ENCODE results near the gene SEMA3B.

DNA sequence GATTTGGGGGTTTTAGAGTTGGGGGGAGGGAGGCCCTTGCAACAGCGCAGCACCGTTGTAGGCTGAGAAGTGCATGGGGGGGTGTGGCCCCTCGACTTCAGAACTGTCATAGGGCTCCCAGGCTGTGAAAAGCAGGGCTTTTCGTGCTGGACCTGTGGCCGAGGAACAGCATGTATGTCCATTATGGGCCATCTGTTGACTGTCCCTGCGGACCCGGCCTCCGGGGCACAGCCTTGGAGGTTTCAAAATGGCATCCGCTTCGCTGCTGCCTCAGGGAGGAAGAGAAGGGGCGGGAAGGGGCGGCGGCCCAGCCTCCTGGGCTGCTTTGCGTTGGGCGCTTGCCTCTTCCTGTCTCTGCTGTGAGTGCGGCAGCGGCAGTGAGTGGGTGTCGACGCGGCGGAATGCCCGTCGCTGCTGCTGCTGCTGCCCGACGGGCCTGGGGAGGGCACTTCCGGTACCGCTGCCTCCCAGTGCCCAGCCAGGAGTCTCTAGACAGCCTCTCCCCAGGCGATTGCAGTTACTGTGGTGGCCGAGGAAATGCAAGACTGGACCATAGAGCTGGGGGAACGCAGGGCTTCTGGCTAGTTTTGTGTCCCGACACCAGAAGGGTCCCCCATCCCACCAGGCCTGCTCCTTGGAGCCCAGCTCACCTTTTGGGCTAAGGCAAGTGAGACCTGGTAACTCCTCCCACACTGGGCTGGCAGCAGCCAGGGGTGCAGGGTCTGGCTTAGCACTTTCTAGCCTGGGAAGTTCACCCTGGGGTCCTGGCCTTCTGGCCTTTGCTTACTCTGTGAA lies 31.0 kb upstream of the SEMA3B start:
- TF ChIP-seq, protein P1, sequence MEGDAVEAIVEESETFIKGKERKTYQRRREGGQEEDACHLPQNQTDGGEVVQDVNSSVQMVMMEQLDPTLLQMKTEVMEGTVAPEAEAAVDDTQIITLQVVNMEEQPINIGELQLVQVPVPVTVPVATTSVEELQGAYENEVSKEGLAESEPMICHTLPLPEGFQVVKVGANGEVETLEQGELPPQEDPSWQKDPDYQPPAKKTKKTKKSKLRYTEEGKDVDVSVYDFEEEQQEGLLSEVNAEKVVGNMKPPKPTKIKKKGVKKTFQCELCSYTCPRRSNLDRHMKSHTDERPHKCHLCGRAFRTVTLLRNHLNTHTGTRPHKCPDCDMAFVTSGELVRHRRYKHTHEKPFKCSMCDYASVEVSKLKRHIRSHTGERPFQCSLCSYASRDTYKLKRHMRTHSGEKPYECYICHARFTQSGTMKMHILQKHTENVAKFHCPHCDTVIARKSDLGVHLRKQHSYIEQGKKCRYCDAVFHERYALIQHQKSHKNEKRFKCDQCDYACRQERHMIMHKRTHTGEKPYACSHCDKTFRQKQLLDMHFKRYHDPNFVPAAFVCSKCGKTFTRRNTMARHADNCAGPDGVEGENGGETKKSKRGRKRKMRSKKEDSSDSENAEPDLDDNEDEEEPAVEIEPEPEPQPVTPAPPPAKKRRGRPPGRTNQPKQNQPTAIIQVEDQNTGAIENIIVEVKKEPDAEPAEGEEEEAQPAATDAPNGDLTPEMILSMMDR (IDR thresholded peaks at IDR 0.05): no peak
- TF ChIP-seq POLR2AphosphoS5 (IDR thresholded peaks at IDR 0.05): peak; percentile 85 to 88

Measured in esophagus muscularis mucosa (tissue), 3 donors.